NB4 (cell line): ENCODE measurements around the gene CDON.

Source experiments
- MAX ChIP-seq: IDR thresholded peaks from 2 replicates; pipeline ENCODE4 v1.6.1; 2011; ENCODE audit warnings: low read depth, low read length
- TF ChIP-seq, protein P1 (sequence below): IDR thresholded peaks from one replicate; pipeline ENCODE4 v1.5.1; 2012; ENCODE audit warnings: low read depth, low read length

- TF ChIP-seq, protein P1, sequence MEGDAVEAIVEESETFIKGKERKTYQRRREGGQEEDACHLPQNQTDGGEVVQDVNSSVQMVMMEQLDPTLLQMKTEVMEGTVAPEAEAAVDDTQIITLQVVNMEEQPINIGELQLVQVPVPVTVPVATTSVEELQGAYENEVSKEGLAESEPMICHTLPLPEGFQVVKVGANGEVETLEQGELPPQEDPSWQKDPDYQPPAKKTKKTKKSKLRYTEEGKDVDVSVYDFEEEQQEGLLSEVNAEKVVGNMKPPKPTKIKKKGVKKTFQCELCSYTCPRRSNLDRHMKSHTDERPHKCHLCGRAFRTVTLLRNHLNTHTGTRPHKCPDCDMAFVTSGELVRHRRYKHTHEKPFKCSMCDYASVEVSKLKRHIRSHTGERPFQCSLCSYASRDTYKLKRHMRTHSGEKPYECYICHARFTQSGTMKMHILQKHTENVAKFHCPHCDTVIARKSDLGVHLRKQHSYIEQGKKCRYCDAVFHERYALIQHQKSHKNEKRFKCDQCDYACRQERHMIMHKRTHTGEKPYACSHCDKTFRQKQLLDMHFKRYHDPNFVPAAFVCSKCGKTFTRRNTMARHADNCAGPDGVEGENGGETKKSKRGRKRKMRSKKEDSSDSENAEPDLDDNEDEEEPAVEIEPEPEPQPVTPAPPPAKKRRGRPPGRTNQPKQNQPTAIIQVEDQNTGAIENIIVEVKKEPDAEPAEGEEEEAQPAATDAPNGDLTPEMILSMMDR: no peak
- TF ChIP-seq MAX: no peak
Measured at GRCh38 chr11:125982348-125982730, 80.3 kb downstream of the CDON start.
